DOHH2 (cell line): ENCODE measurements around the gene NKX2-4.

ENCODE experiments used
- CTCF ChIP-seq: fragments of 200-600 bp; sonication (generic); IDR thresholded peaks from one replicate; pipeline ENCODE4 v1.5.1; 2014; ENCODE audit warnings: antibody characterized with exemption, mild to moderate bottlenecking, low read depth, low read length; ENCODE audit not compliant: poor library complexity, severe bottlenecking
- EZH2phosphoT487 ChIP-seq: fragments of 200-600 bp; sonication (generic); IDR thresholded peaks from 2 replicates; pipeline ENCODE4 v1.6.1; 2017; ENCODE audit warnings: borderline replicate concordance, mild to moderate bottlenecking, antibody characterized with exemption, low read length, moderate library complexity, mixed read lengths

GRCh38 chr20:21395666-21396598, 1.4 kb downstream of the NKX2-4 start:
- TF ChIP-seq CTCF = no peak
- TF ChIP-seq EZH2phosphoT487 = no peak
